GM19468 (cell line): ENCODE results near the gene EMC9.

ENCODE experiments used
- ATAC-seq: cut with Tn5 transposase; IDR thresholded peaks from one replicate; pipeline ENCODE4 v1.9.1; 2021; ENCODE audit warnings: mild to moderate bottlenecking, moderate library complexity, moderate number of reproducible peaks; ENCODE audit not compliant: unreplicated experiment; ENCODE audit errors: extremely low read depth

Gene EMC9

DNA sequence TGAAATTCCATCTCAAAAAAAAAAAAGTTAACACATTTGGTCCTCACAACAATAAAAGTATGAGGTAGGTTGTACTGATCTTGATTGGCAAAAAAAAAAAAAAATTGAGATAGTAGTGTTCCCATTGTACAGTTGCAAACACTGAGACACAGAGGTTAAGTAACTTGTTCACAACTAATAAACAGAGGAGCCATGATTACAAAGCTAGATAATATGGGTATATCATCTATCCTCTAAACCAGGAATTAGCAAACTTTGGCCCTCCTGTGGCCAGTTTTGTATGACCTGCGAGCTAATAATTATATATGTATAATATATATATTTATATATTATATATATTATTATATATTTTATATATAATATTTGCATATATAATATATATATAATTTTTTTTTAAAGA, 7.7 kb downstream of the EMC9 start:
- no peak for ATAC-seq

DNA sequence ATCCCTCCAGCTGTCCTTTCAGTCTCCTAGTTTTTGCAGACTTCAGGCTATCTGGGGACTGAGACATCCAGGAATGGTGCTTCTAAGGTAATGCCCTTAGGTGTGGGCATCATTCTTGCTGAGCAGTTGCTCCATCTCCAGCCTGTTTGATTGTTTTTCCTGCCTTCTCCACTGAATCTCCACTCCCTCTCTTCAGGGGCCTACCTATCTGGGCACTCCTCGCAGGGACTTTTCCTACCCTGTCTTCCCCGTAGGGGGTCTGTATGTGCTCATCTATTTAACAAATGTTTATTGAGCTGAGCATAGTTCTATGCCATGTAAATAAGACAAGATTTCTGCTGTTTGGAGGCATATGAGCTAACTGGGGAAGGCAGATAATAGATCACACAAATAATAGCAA, 8.4 kb downstream of the EMC9 start:
- no peak for ATAC-seq

DNA sequence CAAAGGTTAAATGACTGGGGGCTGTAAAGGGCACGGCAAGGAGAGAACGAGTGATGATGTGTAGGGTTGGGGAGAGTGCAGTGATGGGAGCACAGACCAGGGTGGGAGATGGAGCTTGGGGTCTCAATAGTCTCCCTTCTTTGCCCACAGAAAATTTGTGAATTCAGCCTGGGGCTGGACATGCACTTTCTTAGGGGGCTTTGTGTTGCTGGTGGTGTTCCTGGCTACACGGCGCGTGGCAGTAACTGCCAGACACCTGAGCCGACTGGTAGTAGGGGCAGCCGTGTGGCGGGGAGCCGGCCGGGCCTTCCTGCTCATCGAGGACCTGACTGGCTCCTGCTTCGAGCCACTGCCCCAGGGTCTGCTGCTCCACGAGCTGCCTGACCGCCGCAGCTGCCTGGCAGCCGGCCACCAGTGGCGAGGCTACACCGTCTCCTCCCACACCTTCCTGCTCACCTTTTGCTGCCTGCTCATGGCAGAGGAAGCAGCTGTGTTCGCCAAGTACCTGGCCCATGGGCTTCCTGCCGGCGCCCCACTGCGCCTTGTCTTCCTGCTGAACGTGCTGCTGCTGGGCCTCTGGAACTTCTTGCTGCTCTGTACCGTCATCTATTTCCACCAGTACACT, 9.2 kb downstream of the EMC9 start:
- ATAC-seq: no peak

DNA sequence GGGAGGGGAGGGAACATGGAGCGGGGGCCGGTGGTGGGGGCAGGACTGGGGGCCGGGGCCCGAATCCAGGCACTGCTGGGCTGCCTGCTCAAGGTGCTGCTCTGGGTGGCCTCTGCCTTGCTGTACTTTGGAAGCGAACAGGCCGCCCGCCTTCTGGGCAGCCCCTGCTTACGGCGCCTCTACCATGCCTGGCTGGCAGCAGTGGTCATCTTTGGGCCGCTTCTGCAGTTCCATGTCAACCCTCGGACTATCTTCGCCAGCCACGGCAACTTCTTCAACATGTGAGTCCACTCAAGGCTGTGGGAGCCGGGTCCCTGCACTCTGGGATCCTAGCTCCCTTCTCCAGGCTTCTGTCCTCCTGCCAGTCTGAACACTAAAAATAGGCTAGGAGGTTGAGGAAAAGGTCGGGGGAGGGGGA, 9.8 kb downstream of the EMC9 start:
- no peak for ATAC-seq

DNA sequence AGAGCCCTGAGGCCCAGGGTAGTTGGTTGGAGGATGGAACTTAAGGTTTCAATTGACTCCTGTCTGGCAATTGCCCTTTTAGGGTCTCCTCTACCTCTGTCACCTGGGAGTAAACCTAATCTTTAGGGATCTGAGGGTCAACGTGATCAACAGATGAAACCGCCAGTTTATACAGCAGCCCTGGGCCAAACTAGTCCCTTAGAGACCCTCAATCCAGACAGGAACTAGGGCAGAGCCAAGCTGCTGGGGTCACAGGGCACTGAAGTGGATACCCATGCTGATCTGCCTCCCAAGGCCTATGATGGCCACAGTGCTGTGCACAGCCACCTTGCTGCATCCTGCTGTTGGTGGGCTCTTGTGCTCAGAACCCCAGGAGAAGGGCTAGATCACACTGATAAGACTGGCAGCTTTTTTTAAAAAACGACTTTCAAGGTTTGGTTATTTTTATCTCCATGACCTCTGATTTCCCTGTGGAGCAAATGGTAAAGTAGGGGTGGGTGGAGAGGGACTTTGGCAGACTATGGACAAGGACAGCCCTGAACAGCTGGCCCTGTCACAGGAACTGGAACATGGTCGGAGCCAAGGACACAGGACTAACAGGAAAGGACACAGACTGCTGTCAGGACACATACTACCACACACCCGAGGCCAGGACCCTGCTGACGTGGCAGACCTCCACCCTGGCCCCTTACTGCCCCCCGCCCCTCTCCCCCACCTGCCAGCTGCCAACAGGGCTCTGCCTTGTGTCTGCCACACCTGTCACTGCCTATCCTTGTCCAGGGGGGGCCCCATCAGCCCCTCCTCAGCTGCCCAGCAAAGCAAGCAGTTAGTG, 10.5 kb downstream of the EMC9 start:
- no peak for ATAC-seq

DNA sequence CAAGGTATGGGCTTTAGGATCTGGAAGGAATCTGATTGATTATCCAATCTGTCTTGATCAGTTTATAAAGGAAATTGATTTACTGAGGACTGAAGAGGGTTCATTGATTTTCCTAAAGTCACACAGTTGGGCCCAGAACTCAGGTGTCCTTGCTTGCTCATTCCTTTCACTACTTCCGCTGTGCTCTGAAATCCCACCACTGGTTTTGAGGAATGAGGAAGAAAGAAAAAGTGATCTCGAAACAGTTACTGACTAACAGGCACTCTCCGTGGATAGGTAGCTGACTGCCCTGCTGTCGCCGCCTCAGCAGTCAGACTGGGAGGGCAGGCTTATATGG, 11.0 kb downstream of the EMC9 start, which contains the start of gene FITM1:
Gene FITM1 (plus strand): TSS at position 280 of the 337 bp plus-strand sequence. CDS start 905 bp downstream, outside the sequence.
- ATAC-seq: no peak

DNA sequence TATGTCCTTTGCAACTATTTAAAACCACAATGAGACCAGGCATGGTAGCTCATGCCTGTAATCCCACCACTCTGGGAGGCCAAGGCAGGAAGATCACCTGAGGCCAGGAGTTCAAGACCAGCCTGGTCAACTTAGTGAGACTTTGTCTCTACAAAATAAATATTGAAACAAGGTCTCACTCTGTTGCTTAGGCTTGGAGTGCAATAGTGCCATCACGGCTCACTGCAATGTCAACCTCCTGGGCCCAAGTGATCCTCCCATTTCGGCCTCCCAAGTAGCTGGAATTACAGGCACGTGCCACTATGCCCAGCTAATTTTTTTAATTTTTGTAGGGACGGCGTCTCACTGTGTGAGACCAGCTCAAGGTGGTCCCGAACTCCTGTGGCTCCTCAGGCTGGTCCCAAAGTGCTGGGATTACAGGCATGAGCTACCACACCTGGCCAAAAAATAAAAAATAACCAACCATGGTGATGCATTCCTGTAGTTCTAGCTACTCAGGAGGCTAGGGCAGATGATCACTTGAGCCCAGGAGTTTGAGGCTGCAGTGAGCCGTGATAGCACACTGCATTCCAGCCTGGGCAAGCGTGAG, 11.9 kb downstream of the EMC9 start:
- no peak for ATAC-seq

DNA sequence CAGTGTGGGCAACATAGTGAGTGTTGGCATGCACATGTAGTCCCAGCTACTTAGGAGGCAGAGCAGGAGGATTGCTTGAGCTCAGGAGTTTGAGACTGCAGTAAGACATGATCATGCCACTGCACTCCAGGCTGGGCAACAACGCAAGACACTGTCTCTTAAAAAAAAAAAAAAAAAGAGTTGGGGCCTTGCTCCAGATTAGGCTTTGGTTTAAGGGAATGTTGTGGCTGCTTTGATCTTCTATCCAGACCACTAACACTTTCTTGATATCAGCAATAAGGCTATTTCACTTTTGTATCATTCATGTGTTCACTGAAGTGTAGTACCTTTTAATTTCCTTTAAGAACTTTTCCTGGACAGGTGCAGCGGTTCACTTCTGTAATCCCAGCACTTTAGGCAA, 13.7 kb downstream of the EMC9 start:
- no peak for ATAC-seq

DNA sequence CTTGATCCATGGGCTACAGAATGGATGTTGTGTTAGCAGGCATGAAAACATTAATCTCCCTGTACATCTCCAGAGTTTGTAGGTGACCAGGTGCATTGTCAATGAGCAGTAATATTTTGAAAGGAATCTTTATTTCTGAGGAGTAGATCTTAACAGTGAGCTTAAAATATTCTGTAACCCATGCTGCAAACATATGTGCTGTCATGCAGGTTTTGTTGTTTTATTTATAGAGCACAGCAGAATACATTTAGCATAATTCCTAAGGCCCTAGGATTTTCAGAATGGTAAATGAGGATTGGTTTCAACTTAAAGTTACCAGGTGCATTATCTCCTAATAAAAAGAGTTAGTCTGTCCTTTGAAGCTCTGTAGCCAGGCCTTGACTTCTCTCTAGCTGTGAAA, 14.5 kb downstream of the EMC9 start:
- ATAC-seq: no peak

DNA sequence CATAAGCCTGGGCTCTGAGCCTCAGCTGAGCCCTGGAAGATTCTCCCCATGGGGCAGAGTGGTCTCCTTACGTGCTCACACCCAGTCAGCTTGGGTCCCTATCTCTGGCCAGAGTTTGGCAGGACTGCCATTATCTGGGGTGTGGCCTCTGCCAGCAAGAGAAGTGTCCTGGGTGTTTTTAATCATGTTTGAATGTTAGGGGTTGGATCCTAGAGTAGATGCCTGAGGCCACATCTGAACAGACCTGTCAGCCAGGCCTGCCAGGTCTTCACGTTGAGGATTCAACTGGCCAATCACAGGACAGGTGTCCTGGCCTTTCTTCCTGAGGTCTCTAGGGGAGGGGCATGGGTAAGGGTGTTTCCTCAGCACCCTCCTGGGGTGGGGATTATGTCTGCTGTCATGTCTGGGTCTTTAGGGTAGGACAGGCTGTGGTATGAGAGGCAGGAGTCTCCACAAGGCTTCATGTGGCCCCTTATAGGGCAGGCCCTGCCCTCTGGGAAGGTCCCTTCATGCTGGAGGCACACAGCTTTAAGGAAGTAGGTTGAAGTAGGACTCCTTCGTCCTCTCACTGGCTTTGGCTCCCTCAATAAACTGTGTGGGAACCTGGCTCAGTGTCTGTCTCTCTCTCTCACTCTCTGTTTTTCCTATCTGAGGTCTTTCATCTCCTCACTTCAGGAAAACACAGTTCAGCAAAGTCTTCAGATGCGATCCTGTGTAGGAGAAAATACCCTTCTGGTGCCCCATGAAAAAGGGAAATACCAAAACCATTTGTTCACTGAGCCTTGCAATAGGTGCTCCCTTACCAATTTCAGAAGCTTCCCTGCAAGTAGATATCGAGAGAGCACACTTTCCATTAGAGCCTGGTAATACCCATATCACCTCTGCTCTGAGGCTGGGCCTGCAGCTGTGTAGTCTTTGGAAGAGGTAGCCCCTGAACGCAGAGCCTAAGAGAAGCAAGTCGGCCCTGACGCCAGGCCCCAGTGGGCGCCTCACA, 17.7 kb downstream of the EMC9 start:
- no peak for ATAC-seq

DNA sequence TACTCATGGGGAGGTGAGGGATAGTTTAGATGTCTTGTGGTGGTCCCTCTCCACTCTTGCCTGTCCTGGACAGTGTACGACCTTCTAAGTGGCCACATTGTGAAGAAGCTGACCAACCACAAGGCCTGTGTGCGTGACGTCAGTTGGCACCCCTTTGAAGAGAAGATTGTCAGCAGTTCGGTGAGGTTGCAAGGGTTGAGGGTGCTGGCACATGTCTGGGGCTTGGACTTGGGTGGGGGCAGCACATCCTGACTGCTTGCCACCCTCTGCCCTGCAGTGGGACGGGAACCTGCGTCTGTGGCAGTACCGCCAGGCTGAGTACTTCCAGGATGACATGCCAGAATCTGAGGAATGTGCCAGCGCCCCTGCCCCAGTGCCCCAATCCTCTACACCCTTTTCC, 18.5 kb downstream of the EMC9 start:
- no peak for ATAC-seq

DNA sequence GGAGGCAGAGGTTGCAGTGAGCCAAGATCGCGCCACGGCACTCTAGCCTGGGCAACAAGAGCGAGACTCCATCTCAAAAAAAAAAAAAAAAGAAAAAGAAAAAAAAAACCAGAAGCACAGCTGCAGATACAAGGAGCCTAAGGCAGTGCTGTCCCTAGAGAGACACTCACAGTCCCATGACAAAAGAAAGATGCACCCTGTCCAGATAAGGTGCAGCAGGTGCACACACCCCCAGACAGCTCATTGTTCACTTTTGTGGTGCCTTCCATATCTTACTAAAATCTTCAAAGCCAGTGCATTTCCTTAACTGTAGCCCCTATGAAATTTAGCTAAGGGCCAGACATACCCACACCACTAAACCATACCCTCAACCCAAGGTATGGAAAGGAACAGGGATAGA, 19.0 kb downstream of the EMC9 start:
- no peak for ATAC-seq

DNA sequence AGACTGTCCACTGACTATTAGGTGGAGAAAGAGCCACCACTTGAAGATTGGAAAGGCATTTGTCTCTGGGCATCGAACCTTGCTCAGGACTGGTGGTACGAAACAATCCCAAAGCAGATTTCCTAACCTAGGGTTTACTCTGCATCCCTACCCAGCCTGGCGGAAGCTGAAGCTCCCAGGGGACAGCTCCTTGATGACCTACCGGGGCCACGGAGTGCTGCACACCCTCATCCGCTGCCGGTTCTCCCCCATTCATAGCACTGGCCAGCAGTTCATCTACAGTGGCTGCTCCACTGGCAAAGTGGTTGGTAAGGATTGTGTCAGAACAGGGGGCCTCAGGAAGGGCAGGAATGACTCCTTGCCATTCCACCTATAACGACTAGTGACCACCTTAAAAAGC, 20.2 kb downstream of the EMC9 start:
- ATAC-seq: no peak

DNA sequence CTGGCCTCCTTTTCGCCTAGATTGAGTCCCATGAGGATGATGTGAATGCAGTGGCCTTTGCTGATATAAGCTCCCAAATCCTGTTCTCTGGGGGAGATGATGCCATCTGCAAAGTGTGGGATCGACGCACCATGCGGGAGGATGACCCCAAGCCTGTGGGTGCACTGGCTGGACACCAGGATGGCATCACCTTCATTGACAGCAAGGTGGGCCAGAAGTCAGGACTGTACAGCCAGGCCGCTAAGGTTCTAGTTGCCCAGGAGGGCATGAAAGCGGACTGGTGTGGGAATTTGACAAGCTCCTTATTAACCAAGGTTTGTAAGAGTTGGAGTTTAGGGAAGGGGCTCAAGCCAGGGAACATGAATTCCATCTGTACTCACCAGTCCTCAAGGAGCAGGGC, 21.7 kb downstream of the EMC9 start:
- ATAC-seq: no peak

DNA sequence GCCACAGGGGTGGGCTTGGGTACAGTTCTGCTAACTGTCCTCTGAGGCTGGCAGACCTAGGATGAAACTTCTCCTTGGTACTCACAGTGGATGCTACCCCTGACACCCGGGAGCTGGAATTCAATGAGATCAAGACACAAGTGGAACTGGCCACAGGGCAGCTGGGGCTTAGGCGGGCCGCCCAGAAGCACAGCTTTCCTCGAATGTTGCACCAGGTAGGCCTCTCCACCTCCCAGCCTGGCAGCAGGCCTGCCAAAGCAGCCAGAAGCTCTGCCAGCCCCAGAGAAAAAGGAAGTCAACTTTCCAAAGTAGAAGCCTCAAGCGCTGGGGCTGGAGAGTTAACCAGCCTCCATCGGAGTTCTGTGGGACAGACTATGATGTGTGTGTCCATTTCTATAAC, 24.2 kb downstream of the EMC9 start:
- ATAC-seq: no peak

DNA sequence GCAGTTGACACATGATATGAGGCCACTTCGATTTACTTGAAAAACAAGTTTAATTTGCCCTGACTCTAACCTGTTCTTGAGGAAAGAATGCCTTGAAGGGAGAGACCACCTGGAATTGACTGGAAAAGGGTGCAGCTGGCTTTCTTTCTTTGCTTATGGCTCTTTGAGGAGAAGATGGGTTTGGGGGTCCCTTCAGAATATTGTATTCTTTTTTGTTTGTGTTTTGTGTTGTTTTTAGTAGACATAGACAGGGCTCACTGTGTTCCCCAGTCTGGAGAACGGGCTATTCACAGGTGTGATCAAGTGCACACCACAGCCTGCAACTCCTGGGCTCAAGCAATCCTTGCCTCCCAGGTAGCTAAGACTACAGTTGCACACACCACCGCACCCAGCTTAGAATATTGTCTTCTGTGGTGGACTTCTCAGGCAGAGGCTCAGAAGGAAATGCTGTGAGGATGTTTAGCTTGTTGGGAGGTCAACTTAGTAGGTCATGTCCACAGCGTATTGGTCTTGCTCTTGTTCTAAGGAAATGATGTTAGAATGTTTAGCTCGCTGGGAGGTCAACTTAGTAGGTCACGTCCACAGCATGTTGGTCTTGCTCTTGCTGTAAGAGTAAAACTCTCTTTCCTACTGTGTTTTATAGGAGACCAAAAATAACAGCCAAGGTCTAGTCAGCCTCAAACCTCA, 25.1 kb downstream of the EMC9 start:
- no peak for ATAC-seq

DNA sequence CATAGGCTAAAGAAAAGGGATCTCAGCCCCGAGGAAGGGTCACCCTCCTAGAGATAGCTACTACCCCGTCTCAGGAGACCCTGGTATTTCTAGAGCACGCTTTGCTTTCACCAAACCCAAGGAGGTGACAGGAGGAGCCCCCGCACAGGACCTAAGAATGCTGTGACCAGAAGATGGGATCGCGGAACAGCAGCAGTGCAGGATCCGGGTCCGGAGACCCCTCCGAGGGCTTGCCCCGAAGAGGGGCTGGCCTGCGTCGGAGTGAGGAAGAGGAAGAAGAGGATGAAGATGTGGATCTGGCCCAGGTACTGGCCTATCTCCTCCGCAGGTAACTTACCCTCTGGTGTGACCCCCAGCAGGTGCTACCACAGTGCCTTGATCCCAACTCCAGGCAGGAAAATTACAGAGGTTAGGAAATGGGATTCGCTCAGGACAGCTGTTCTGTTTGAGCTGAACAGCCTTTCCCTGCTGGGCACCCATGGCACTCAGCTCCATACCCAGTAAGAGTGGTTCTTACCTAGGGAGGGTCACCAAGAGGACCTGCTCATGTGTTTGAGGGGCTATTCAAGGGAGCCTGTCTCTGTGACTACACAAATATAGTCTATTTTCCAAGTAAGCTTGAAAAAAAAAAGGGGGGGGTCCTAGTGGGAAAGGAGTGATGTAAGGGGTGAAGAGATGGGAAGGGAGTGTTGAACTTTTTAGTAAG, 25.8 kb downstream of the EMC9 start:
- ATAC-seq: no peak

DNA sequence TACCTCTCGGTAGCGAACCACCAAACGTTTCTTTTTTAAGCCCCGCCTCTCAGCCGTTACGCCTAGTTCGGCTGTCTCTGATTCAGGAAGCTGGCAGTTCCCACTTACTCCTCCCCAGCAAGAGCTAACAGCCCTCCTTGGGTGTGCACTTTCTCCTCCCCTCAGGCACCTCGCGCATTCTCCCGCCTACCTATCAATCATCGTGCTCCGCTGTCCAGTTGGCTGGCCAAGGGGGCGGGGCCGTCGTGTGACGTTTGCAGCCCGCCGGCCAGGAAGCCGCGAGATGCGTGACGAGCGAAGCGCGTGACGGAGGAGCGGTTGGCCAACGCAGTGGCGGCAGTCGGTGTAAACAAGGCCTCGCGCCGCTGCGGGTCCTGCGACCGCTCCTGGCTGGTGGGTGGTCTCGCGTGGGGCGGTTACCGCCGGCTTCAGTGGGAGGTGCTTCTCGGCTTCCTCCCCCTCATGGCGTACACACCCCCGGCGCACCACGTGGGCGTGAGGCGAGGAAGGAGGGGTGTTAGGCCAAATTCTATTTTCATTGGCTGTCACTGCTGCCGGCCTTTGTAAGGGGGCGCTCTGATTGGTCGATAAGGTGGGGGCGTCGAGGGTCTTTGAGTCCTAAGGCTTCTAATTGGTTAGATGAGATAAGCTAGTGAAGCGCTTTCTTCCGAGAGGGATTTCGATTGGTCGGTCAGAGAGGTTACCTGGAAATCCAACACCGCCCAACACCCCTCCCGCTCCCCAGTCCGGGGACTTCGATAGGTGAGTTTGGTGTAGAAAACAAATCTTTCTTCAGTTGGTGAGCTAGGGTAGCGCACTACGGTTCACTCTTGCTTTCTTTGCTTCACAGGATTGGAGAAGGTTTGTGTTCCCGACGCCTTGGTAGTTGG, 26.6 kb downstream of the EMC9 start, which contains the start of the genes DCAF11 and NRL:
Gene DCAF11 (plus strand): TSS at position 246 of the 890 bp plus-strand sequence. CDS start 818 bp downstream, outside the sequence.
Gene NRL (minus strand): TSS at position 418 of the 890 bp plus-strand sequence. CDS start 32,101 bp downstream, outside the sequence.
- ATAC-seq: peak; percentile 85
